ENCODE data around the gene POLR2J3.
"Not testable (repeated sequence)": the region's sequence is repeated elsewhere in the genome, so short reads cannot be mapped to it uniquely, and the experiment has no call there.

- TF ChIP-seq EZH2phosphoT487 (IDR thresholded peaks at IDR 0.05; ENCODE audit: borderline replicate concordance, low read depth); CTCF (IDR thresholded peaks at IDR 0.05); FOXJ3 (CRISPR knock-in tag; IDR thresholded peaks at IDR 0.05); IRF3 (IDR thresholded peaks at IDR 0.05; ENCODE audit: low read depth, low read length); RAD21 (IDR thresholded peaks at IDR 0.05; ENCODE audit: low read length); REST (IDR thresholded peaks at IDR 0.05; ENCODE audit: low read depth, low read length): not testable (repeated sequence)
- TF ChIP-seq, protein P1, sequence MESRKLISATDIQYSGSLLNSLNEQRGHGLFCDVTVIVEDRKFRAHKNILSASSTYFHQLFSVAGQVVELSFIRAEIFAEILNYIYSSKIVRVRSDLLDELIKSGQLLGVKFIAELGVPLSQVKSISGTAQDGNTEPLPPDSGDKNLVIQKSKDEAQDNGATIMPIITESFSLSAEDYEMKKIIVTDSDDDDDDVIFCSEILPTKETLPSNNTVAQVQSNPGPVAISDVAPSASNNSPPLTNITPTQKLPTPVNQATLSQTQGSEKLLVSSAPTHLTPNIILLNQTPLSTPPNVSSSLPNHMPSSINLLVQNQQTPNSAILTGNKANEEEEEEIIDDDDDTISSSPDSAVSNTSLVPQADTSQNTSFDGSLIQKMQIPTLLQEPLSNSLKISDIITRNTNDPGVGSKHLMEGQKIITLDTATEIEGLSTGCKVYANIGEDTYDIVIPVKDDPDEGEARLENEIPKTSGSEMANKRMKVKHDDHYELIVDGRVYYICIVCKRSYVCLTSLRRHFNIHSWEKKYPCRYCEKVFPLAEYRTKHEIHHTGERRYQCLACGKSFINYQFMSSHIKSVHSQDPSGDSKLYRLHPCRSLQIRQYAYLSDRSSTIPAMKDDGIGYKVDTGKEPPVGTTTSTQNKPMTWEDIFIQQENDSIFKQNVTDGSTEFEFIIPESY (IDR thresholded peaks at IDR 0.05; ENCODE audit: borderline replicate concordance, low read depth) = not testable (repeated sequence)
Measured at GRCh38 chr7:102589857-102590256, 17.5 kb upstream of the POLR2J3 start.

All from SK-N-SH (cell line).